DND-41 (cell line): ENCODE measurements around the gene RFNG.

Experiments
- ATAC-seq: fragments of 200-7000 bp; cut with Tn5 transposase; 3 replicates; pipeline ENCODE4 v1.9.1; 2021; ENCODE audit warnings: low read depth; ENCODE audit not compliant: insufficient read depth
- DNase-seq: peaks from one replicate; pipeline ENCODE4 v3.0.0-alpha.2; 2020
- H2AFZ ChIP-seq: 2 replicates; pipeline ENCODE4 v1.6.0; 2012; ENCODE audit warnings: low read depth, low read length
- H3K27ac ChIP-seq: 2 replicates; pipeline ENCODE4 v1.5.1; 2012; ENCODE audit warnings: low read length, inconsistent platforms
- H3K27me3 ChIP-seq: fragments of 200-600 bp; sonication (generic); 2 replicates; pipeline ENCODE4 v1.6.0; 2012; ENCODE audit warnings: low read length, mild to moderate bottlenecking, inconsistent platforms; ENCODE audit not compliant: insufficient read depth, poor library complexity
- H3K36me3 ChIP-seq: 2 replicates; pipeline ENCODE4 v1.5.1; 2012; ENCODE audit warnings: low read length, inconsistent platforms; ENCODE audit not compliant: insufficient read depth
- H3K4me1 ChIP-seq: 2 replicates; pipeline ENCODE4 v1.5.1; 2012; ENCODE audit warnings: mild to moderate bottlenecking, low read length; ENCODE audit not compliant: insufficient read depth
- H3K4me2 ChIP-seq: 2 replicates; pipeline ENCODE4 v1.6.0; 2012; ENCODE audit warnings: mild to moderate bottlenecking, moderate library complexity, low read length, inconsistent platforms; ENCODE audit not compliant: insufficient read depth
- H3K4me3 ChIP-seq, 2 experiments: fragments of 200-600 bp in 1 of 2; shearing (Covaris generic) in 1 of 2; 2 replicates each; pipeline ENCODE4 v1.5.1; 2012 to 2016; ENCODE audit warnings: inconsistent platforms in 2 of 2, low read length in 2 of 2, mild to moderate bottlenecking in 2 of 2, low read depth in 1 of 2, moderate library complexity in 1 of 2
- H3K79me2 ChIP-seq: 2 replicates; pipeline ENCODE4 v1.6.0; 2012; ENCODE audit warnings: low read length, inconsistent platforms; ENCODE audit not compliant: insufficient read depth
- H3K9ac ChIP-seq: 2 replicates; pipeline ENCODE4 v1.6.0; 2012; ENCODE audit warnings: low read depth, mild to moderate bottlenecking, inconsistent platforms, low read length, moderate library complexity
- H3K9me3 ChIP-seq: 2 replicates; pipeline ENCODE4 v1.5.1; 2012; ENCODE audit warnings: low read length, moderate library complexity, mild to moderate bottlenecking, inconsistent platforms; ENCODE audit not compliant: insufficient read depth, severe bottlenecking
- H4K20me1 ChIP-seq: 2 replicates; pipeline ENCODE4 v1.6.0; 2012; ENCODE audit warnings: low read length; ENCODE audit not compliant: insufficient read depth
- CTCF ChIP-seq: IDR thresholded peaks from 2 replicates; pipeline ENCODE4 v1.5.1; 2012; ENCODE audit warnings: borderline replicate concordance, low read length, moderate library complexity, mild to moderate bottlenecking; ENCODE audit not compliant: poor library complexity, severe bottlenecking; ENCODE audit errors: extremely low read depth
- EZH2 ChIP-seq: IDR thresholded peaks from 3 replicates; pipeline ENCODE4 v1.6.1; 2012; ENCODE audit warnings: borderline replicate concordance, low read depth, mild to moderate bottlenecking, moderate library complexity, low read length, inconsistent platforms; ENCODE audit not compliant: severe bottlenecking

Gene RFNG

GRCh38 chr17:82031303-82031884 lies 20.2 kb downstream of the RFNG start, which contains the start of gene RAC3:
TSS of gene RAC3 (plus strand) at chr17:82031678. CDS start at chr17:82031762, 84 bp downstream.
- Histone ChIP-seq H2AFZ (peak within 1 kb of the TSS; percentile 78), H4K20me1 (peaks cover 35% of the 10 kb centered on the region), H3K36me3 (peaks cover 46% of the 10 kb centered on the region), H3K4me3 (peak within 1 kb of the TSS; percentile 33 to 76; a peak in 3 of 4 replicates), H3K27ac (peak within 1 kb of the TSS; percentile 81), H3K4me1 (peaks cover 39% of the 10 kb centered on the region), H3K9ac (peak within 1 kb of the TSS; percentile 72), H3K9me3 (no peaks in the 10 kb centered on the region), H3K79me2 (peaks cover 14% of the 10 kb centered on the region), H3K4me2 (peak within 1 kb of the TSS; percentile 76), H3K27me3 (no peaks in the 10 kb centered on the region)
- ATAC-seq (peak; percentile 32), DNase-seq (peak; percentile 46)
- TF ChIP-seq EZH2 (no peak), CTCF (no peak)

GRCh38 chr17:82030470-82031302 lies 20.9 kb downstream of the RFNG start:
- Histone ChIP-seq H3K79me2 (peaks cover 10% of the 10 kb centered on the region; the same call in 1 of the 2 replicates), H3K4me3 (peak overlapping the region; percentile 33 to 76; a peak in 3 of 4 replicates), H3K4me1 (peaks cover 32% of the 10 kb centered on the region), H3K27ac (peak overlapping the region; percentile 81), H3K27me3 (no peaks in the 10 kb centered on the region), H3K9ac (peak overlapping the region; percentile 72), H3K36me3 (peaks cover 45% of the 10 kb centered on the region), H3K4me2 (peak overlapping the region; percentile 76), H3K9me3 (no peaks in the 10 kb centered on the region), H4K20me1 (peaks cover 28% of the 10 kb centered on the region), H2AFZ (peak overlapping the region; percentile 78)
- peak; percentile 74 for ATAC-seq
- peak; percentile 89 for DNase-seq
- TF ChIP-seq EZH2 (no peak), CTCF (peak; percentile 98)

- Histone ChIP-seq H3K4me3 (peak overlapping the region in 1 of 2 experiments; percentile 76; a peak in 2 of 4 replicates), H3K4me2 (peak overlapping the region; percentile 76), H4K20me1 (peaks cover 28% of the 10 kb centered on the region), H3K36me3 (peaks cover 45% of the 10 kb centered on the region), H3K79me2 (peaks cover 10% of the 10 kb centered on the region; the same call in 1 of the 2 replicates), H2AFZ (peak overlapping the region; percentile 78; the same call in 1 of the 2 replicates), H3K9me3 (no peaks in the 10 kb centered on the region), H3K27ac (peak overlapping the region; percentile 81), H3K4me1 (peaks cover 35% of the 10 kb centered on the region), H3K9ac (peak overlapping the region; percentile 72), H3K27me3 (no peaks in the 10 kb centered on the region)
- ATAC-seq = peak; percentile 1; the same call in 2 of the 3 replicates
- TF ChIP-seq EZH2 (no peak), CTCF (no peak)
- no peak for DNase-seq
Observed at GRCh38 chr17:82029990-82030469, 21.6 kb downstream of the RFNG start.
